SK-N-SH treated with all-trans-retinoic acid at 6 μM for 48 hours (cell line): ENCODE measurements around the gene TMEM53.

Experiments
- ATAC-seq: fragments of 200-7000 bp; cut with Tn5 transposase; 3 replicates; pipeline ENCODE4 v1.9.1; 2020; ENCODE audit warnings: mild to moderate bottlenecking, moderate library complexity
- ARNTL ChIP-seq: fragments of 450-650 bp; formaldehyde crosslinking; IDR thresholded peaks from 2 replicates; pipeline ENCODE4 v1.5.0; 2020; ENCODE audit warnings: low read depth, mild to moderate bottlenecking, moderate library complexity, borderline replicate concordance
- BACH2 ChIP-seq: fragments of 250-450 bp; sonication (Bioruptor Pico); IDR thresholded peaks from 2 replicates; pipeline ENCODE4 v1.9.0; 2021; ENCODE audit warnings: mild to moderate bottlenecking, borderline replicate concordance
- CREB5 ChIP-seq: fragments of 250-450 bp; sonication (Bioruptor Pico); IDR thresholded peaks from 2 replicates; pipeline ENCODE4 v1.5.1; 2020; ENCODE audit warnings: low read depth, mild to moderate bottlenecking, moderate library complexity
- CSDC2 ChIP-seq: fragments of 250-450 bp; sonication (Bioruptor Pico); IDR thresholded peaks from 2 replicates; pipeline ENCODE4 v1.5.0; 2020; ENCODE audit warnings: mild to moderate bottlenecking, moderate library complexity
- CSRNP3 ChIP-seq: fragments of 250-450 bp; sonication (Bioruptor Pico); IDR thresholded peaks from 2 replicates; pipeline ENCODE4 v1.5.1; 2021; ENCODE audit warnings: mild to moderate bottlenecking, moderate library complexity
- ESRRG ChIP-seq: fragments of 250-450 bp; sonication (Bioruptor Pico); IDR thresholded peaks from 2 replicates; pipeline ENCODE4 v1.6.1; 2021; ENCODE audit warnings: mild to moderate bottlenecking
- GLIS3 ChIP-seq: fragments of 250-450 bp; sonication (Bioruptor Pico); IDR thresholded peaks from 2 replicates; pipeline ENCODE4 v1.5.0; 2020; ENCODE audit warnings: mild to moderate bottlenecking, moderate library complexity
- ISL1 ChIP-seq: fragments of 250-450 bp; sonication (Bioruptor Pico); IDR thresholded peaks from 2 replicates; pipeline ENCODE4 v2.1.2; 2022; ENCODE audit warnings: mild to moderate bottlenecking, moderate library complexity
- OSR1 ChIP-seq: fragments of 250-450 bp; sonication (Bioruptor Pico); IDR thresholded peaks from 2 replicates; pipeline ENCODE4 v1.8.0; 2022; ENCODE audit warnings: moderate library complexity, mild to moderate bottlenecking, inconsistent platforms
- PPARA ChIP-seq: fragments of 250-450 bp; sonication (Bioruptor Pico); IDR thresholded peaks from 2 replicates; pipeline ENCODE4 v1.5.0; 2020; ENCODE audit warnings: mild to moderate bottlenecking, borderline replicate concordance
- RARB ChIP-seq: fragments of 250-450 bp; sonication (Bioruptor Pico); IDR thresholded peaks from 2 replicates; pipeline ENCODE4 v1.8.0; 2021; ENCODE audit warnings: mild to moderate bottlenecking, moderate library complexity
- SNAI2 ChIP-seq: fragments of 250-450 bp; sonication (Bioruptor Pico); IDR thresholded peaks from 2 replicates; pipeline ENCODE4 v1.5.0; 2020; ENCODE audit warnings: mild to moderate bottlenecking, moderate library complexity
- TCF4 ChIP-seq: fragments of 250-450 bp; sonication (Bioruptor Pico); IDR thresholded peaks from 2 replicates; pipeline ENCODE4 v1.8.0; 2021; ENCODE audit warnings: mild to moderate bottlenecking, moderate library complexity, borderline replicate concordance
- TSHZ2 ChIP-seq: fragments of 250-450 bp; sonication (Bioruptor Pico); IDR thresholded peaks from 2 replicates; pipeline ENCODE4 v1.5.0; 2020; ENCODE audit warnings: mild to moderate bottlenecking, moderate library complexity
- ZC3H10 ChIP-seq: fragments of 250-450 bp; sonication (Bioruptor Pico); IDR thresholded peaks from 2 replicates; pipeline ENCODE4 v1.5.1; 2021; ENCODE audit warnings: mild to moderate bottlenecking, moderate library complexity
- ZFP3 ChIP-seq: fragments of 250-450 bp; sonication (Bioruptor Pico); IDR thresholded peaks from 2 replicates; pipeline ENCODE4 v1.5.0; 2020; ENCODE audit warnings: mild to moderate bottlenecking, moderate library complexity
- ZFP30 ChIP-seq: fragments of 450-650 bp; formaldehyde crosslinking; IDR thresholded peaks from 2 replicates; pipeline ENCODE4 v1.5.0; 2022; ENCODE audit warnings: mild to moderate bottlenecking, moderate library complexity
- ZNF565 ChIP-seq: fragments of 450-650 bp; formaldehyde crosslinking; conservative IDR thresholded peaks from 2 replicates; pipeline ENCODE4 v1.5.0; 2020; ENCODE audit warnings: low read depth, mild to moderate bottlenecking, moderate library complexity
- ZNF70 ChIP-seq: fragments of 450-650 bp; formaldehyde crosslinking; IDR thresholded peaks from 2 replicates; pipeline ENCODE4 v1.5.0; 2020; ENCODE audit warnings: mild to moderate bottlenecking, moderate library complexity
- ZNF8 ChIP-seq: fragments of 450-650 bp; formaldehyde crosslinking; IDR thresholded peaks from 2 replicates; pipeline ENCODE4 v1.5.0; 2020; ENCODE audit warnings: mild to moderate bottlenecking, moderate library complexity

The TMEM53 gene

GRCh38 chr1:44636688-44637598 lies 37.3 kb downstream of the TMEM53 start:
- TF ChIP-seq ZFP30 (CRISPR knock-in tag) = no peak
- no peak for TF ChIP-seq ZNF8
- no peak for TF ChIP-seq PPARA (CRISPR knock-in tag)
- no peak for TF ChIP-seq GLIS3
- TF ChIP-seq ZNF565 (CRISPR knock-in tag) = no peak
- no peak for TF ChIP-seq TSHZ2
- no peak for TF ChIP-seq CREB5
- TF ChIP-seq CSDC2 (CRISPR knock-in tag) = no peak
- no peak for TF ChIP-seq ZFP3 (CRISPR knock-in tag)
- TF ChIP-seq CSRNP3 (CRISPR knock-in tag) = no peak
- TF ChIP-seq SNAI2 (CRISPR knock-in tag) = no peak
- TF ChIP-seq ARNTL (CRISPR knock-in tag) = no peak
- TF ChIP-seq TCF4 (CRISPR knock-in tag) = no peak
- no peak for ATAC-seq

GRCh38 chr1:44636083-44636687 lies 38.1 kb downstream of the TMEM53 start:
- ATAC-seq = no peak
- TF ChIP-seq BACH2 (CRISPR knock-in tag) (no peak), OSR1 (no peak), ZNF8 (no peak), ZNF70 (CRISPR knock-in tag) (no peak)

GRCh38 chr1:44635439-44635838 lies 38.8 kb downstream of the TMEM53 start:
- ATAC-seq = no peak

GRCh38 chr1:44634606-44635189 lies 39.6 kb downstream of the TMEM53 start:
- TF ChIP-seq ZC3H10 (no peak), OSR1 (no peak)
- no peak for ATAC-seq

More at GRCh38 chr1:44635439-44635838, 38.8 kb downstream of the TMEM53 start:
- TF ChIP-seq OSR1 = no peak
- TF ChIP-seq ISL1 (CRISPR knock-in tag) = no peak
- TF ChIP-seq ZNF70 (CRISPR knock-in tag) = no peak
- TF ChIP-seq RARB = no peak
- no peak for TF ChIP-seq ARNTL (CRISPR knock-in tag)
- no peak for TF ChIP-seq CSRNP3 (CRISPR knock-in tag)
- TF ChIP-seq ESRRG (CRISPR knock-in tag) = no peak
- no peak for TF ChIP-seq GLIS3
- TF ChIP-seq, all 23 proteins: peak for 0
